CD4-positive, alpha-beta T cell treated with Interleukin-15 for 1 hour (primary cell): Measurements from ENCODE around the gene CCNY.

Experiments used
- DNase-seq: peaks from one replicate; pipeline ENCODE4 v3.0.0-alpha.2; 2020

The CCNY gene

GRCh38 chr10:35568483-35569015 is 232.2 kb downstream of the CCNY start:
- DNase-seq, result no peak

DNA sequence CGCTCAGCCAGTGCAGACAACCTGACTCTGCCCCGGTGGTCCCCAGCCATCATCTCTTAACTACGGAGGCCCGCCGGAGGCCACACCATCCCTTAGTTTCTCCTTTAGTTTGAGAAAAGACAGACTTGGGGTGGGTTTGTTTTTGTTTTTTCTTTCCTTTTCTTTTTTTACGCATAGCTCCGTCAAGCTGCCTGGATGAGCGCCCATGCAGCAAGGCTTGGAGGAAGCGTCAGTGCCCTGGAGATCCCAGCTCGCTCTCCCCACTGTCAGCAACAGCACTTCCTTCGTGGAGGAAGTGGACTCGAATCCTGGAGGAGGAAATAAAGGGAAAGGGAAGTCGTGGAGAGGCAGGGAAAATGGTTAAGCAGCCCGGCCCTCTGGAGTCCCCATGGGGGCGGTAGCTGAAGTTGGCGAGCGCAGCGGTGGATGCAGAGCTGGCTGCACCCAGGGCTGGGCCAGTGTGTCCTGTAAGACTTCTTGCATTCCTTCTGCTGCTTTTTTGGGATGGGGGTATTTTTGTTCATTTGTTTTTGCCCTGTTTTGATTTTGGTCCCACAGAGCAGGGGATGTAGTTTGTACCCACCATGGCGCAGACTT is 232.9 kb downstream of the CCNY start:
- no peak for DNase-seq

- DNase-seq, result no peak
These were observed 233.5 kb downstream of the CCNY start for GRCh38 chr10:35569836-35570235.

DNA sequence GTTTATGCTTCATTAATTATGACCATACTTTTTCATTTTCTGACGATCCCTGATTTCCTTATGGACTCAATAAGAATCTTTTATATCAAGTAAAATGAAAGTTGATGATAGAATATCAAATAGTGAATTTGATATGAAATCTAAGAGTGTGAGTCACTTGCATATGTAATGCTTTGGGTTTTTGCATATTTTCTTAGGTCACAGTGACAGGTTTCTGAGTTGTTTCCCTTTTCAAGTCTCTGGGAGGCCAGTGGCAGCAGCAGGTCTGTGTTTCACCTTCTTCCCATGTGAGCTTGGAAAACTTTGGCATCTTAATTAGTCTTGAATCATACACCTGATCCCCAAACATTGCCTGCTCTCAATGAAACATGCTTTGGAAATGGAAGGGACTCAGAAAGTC is 234.1 kb downstream of the CCNY start:
- DNase-seq, result no peak

DNA sequence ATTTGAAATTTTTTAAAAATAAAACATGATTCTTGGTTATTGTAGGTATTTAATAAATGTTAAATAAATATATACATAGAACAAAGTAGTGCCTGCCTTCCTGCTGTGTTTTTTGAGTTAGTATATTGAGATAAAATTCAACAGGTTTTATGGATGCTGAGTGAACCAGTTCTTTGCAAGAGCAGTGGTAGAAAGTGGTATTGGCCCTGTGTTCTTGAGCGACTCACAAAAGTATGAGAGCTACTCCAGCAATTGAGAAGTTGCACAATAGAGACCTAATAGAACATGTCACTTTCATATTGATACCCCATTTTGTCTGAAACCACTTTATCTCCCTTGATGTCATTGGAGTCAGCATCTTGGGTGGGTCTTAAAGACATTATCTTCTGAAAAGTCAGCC is 236.3 kb downstream of the CCNY start:
- no peak for DNase-seq

DNA sequence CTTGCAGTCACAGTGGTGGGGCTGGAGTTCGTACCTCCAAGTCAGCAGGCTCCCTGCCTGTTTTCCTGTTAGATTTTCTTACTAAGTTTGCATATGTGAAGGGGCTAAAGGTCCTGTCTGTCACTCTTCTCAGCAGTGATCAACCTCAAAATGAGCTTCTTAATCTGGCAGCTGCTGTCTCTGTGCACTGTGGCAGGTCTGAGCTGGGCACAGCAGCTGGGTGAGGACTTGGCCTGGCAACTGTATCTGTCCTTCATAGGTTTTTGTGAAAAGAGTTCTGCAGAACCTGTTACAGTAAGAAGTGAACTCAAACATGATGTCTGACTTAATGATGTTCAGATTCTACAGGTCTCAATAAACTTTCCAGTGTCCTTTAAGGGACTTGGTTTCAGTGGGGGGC is 237.5 kb downstream of the CCNY start:
- DNase-seq, result no peak

DNA sequence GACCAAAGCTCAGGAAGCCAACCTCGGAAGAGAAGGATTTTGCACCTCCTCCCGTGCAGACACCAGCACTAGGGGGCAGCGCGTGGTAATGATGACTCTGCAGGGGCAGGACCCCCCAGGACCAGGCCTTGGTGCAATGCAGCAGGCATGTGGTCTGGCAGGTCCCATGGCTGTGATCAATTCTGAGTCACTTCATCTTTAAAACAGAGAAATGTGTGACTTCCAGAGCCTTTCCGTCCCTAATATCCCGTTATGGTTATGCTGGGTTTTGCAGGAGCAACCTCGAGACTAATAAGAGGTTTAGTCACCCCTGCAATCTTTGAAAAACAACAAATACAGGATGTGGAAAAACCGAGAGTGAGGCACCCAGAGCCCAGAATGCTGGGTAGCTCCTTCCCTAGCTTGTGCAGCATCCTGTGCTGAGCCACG is 238.6 kb downstream of the CCNY start:
- DNase-seq, result no peak

- DNase-seq, result no peak
These were observed 239.3 kb downstream of the CCNY start for GRCh38 chr10:35575640-35576039.

DNA sequence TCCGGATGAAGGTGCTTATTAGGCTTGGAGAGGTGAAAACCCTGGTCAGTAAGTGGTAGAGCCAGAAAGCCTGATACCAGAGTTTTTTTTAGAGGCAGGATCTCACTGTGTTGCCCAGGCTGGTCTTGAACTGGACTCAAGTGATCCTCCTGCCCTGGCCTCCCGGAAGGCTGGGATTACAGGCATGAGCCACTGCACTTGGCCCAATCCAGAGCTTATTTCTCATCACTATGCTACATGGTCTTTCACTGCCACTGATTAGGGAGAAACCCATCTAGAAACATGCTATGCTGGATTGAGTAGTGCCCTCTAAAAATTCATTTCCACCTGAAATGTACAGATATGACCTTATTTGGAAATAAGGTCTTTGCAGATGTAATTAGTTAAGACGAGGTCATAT is 240.4 kb downstream of the CCNY start:
- DNase-seq, result no peak

- DNase-seq, result no peak
These were observed 241.8 kb downstream of the CCNY start for GRCh38 chr10:35577926-35578617.

GRCh38 chr10:35578618-35578956 is 242.3 kb downstream of the CCNY start:
- DNase-seq, result no peak

DNA sequence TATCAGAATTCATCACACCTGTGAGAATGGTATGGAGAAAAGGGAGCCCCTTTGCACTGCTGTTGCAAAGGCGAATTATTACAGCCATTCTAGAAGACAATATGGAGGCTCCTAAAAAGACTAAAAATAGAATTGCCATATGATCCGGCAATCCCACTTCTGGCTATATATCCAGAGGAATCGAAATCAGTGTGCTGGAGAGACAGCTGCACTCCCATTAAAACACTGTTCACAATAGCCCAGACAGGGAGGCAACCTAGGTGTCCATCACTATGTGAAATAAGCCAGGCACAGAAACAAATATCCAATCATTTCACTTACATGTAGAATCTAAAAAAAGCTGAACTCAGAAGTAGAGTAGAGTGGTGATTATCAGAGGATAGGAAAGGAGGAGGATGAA is 242.8 kb downstream of the CCNY start:
- DNase-seq, result no peak

- DNase-seq, result no peak
These were observed 243.6 kb downstream of the CCNY start for GRCh38 chr10:35579726-35580422.

DNA sequence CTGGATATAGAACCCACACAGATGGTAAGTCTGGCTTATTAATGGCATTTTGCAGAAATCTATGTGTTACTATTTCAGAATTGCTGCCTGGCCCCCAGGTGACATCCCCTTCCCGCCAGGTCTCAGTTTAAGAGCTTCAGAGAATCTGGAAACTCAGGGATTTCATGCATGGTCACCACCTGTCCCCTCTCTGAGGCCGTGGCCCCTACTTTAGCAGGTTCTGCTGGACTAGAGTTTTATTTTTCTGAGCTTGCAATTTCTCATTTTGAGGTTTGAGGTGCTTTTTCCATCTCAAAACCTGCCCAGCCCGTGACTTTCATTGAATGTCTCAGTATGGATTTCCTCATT is 244.1 kb downstream of the CCNY start:
- no peak for DNase-seq

GRCh38 chr10:35581655-35582054 is 245.3 kb downstream of the CCNY start:
- DNase-seq, result no peak

DNA sequence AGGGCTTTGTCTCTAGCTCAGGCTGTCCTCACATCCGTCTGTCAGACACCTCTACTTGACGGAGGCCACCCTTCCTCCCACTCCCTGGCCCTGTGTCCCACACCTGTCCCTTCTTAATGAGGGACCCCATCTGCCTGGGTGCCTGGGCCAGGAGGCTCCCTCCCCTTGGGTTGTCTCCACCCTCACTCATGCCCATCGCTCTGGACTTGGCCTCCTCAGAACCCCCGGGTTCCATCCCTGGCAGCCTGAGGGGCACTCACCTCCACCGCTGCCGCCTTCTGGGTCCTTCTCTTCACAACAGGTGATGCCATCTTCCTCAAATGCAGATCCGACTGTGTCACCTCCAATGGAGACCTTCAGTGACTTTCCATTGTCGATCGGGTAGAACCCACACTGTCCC is 248.6 kb downstream of the CCNY start:
- no peak for DNase-seq

DNA sequence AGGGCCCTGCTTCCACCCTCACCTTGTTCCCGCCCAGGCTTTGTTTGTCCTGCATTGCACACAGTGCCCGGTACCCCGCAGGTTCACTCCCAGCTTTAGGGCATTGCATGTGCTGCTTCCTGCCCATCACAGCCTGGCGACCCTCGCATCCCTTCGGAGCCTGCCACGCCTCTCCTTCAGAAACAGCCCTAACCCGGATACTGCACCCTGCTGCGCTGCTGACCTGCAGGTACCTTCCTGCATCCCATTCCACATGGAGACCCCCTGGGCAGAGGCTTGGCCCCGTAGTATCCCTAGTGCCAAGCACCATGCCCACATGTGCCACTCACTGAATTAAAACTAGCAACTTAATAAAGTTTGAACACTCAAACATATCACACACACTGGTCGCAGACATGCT is 249.0 kb downstream of the CCNY start:
- no peak for DNase-seq

GRCh38 chr10:35585903-35586535 is 249.7 kb downstream of the CCNY start:
- no peak for DNase-seq

DNA sequence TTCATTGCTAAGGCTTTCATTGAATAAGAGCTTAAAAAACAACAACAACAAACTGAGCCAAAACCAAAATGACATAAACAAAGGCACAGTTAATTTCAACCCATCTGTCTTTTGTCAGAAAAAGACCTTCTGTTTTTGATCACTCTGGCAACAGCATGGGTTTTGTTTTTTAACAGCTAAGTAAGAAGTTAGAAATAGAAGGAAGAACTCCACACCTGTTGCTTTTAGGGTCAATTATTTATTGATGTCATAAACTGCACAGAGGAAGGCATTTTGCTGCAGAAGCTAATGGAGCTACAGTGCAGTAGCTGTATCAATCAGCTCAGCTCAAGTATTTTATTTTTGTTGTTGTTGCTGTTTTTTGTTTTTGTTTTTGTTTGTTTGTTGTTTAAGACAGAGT is 252.5 kb downstream of the CCNY start:
- DNase-seq, result no peak

GRCh38 chr10:35592441-35592840 is 256.1 kb downstream of the CCNY start:
- no peak for DNase-seq

DNA sequence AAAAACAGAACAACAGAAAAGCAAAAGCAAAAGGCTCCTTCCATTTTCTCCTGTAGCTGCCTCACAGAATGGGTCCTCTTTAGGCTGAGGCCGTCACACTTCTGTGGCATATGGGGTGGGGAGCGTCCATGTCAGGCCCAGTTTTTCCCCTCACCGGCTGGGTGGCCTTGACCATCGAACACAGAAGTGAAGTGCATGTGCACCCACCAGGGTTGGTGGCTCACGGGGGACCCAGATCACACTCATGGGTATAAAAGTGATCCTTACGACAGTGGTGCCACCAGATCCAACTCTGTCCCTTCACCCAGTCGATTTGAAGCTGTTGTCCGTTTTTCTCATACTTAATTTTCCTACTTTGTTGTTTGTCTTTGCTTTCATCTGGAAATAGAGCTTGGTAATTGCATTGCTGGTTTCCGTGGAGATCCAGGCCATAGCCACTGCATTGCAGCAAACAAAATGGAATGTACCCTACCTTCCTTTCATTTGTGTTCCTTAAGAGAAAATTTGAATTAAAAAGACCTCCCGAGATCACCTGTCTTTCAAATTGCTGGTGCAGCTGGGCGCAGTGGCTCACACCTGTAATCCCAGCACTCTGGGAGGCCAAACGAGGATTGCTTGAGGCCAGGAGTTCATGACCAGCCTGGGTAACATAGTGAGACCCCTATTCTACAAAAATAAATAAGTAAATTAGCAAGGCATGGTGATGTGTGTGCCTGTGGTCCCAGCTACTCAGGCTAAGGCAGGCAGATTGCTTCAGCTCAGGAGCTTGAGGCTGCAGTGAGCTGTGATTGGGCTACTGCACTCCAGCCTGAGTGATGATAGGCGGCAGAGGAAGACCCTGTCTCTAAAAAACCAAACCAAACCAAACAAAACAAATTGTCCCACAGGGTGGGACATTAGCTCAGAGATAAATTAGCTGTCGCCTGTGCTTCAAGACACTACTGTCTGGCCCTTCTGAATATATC is 258.1 kb downstream of the CCNY start:
- no peak for DNase-seq

- DNase-seq, result no peak
These were observed 258.8 kb downstream of the CCNY start for GRCh38 chr10:35595106-35595505.

DNA sequence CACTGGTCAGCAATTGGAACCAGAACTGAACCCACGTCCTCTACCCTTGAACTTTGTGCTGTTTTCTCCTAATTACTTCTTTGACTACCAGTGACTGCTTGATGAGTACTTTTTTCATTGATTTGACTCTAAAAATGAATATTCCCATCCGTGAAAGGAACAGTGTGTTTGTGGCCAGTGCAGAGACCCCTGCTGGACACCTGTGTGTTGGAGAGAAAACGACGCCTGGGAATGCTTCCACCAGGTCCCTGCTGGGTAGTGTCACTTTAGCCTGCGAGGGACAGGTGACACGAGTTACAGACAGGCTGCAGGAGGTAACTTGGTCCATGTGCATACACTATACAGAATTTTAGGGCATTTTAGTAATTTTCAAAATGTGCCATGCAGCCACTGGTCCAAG is 262.1 kb downstream of the CCNY start:
- DNase-seq, result no peak
